Measurements from ENCODE around the gene TRIML2.
"Not testable (repeated sequence)": the region's sequence is repeated elsewhere in the genome, so short reads cannot be mapped to it uniquely, and the experiment has no call there.

The TRIML2 gene

DNA sequence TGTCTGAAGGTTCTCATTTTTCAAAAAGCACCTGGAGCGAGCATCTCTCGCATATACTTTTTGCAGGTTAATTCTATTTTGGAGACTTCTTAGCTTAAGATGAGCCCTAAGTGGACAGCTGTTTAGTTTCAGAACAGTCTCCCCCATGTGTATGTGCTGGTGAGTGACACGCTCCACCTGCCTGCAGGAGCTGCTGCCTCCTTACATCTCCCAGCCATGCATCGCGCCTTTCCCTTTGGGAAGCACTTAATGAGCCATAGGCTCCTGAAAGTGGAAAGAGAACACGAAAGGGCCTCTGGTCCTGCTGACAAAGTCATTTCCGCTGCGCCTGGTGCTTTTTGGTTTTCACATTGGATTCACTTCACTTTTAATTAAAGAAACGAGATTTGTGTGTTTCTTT lies 56.1 kb downstream of the TRIML2 start:
- Histone ChIP-seq H2BK120ac (ENCODE audit: low read depth, low read length) (no peak overlapping the region), H2BK5ac (ENCODE audit: low read length) (no peak overlapping the region), H3K79me1 (ENCODE audit: low read depth, low read length) (no peaks in the 10 kb centered on the region), H3K14ac (ENCODE audit: low read length) (no peak overlapping the region), H2AFZ (ENCODE audit: low read length) (no peak overlapping the region), H3K36me3 (replicated peaks in 1 of 2; ENCODE audit: control insufficient read depth in 2 of 2, insufficient read depth in 2 of 2, low read length in 2 of 2) (no peaks in the 10 kb centered on the region), H2BK12ac (ENCODE audit: low read length) (no peak overlapping the region), H3K4me1 (ENCODE audit: control insufficient read depth in 2 of 2, insufficient read depth in 1 of 2, low read depth in 1 of 2, low read length in 2 of 2) (no peaks in the 10 kb centered on the region), H3K4me2 (ENCODE audit: insufficient read depth, low read length, poor library complexity, severe bottlenecking) (no peak overlapping the region), H4K91ac (ENCODE audit: low read depth, low read length, poor library complexity) (no peak overlapping the region), H4K8ac (ENCODE audit: low read depth, low read length) (no peak overlapping the region), H3K27me3 (ENCODE audit: control insufficient read depth in 3 of 3, insufficient read depth in 3 of 3, low read depth in 1 of 3, low read length in 3 of 3) (no peaks in the 10 kb centered on the region), H2AK5ac (ENCODE audit: low read depth, low read length) (no peak overlapping the region), H3K9me3 (replicated peaks in 1 of 2; ENCODE audit: control insufficient read depth in 2 of 2, insufficient read depth in 1 of 2, low read depth in 1 of 2, low read length in 2 of 2) (no peaks in the 10 kb centered on the region), H3K27ac (replicated peaks; ENCODE audit: low read length) (no peak overlapping the region), H3K4ac (ENCODE audit: low read length) (no peak overlapping the region), H3K9ac (ENCODE audit: low read depth, low read length, poor library complexity) (no peak overlapping the region), H3K4me3 (ENCODE audit: low read length in 2 of 2) (no peak overlapping the region), H3K23ac (ENCODE audit: low read depth, low read length, poor library complexity) (no peak overlapping the region), H3K18ac (ENCODE audit: low read length) (no peak overlapping the region), H2BK15ac (ENCODE audit: low read length) (no peak overlapping the region)
- DNase-seq (ENCODE audit: low spot score), result no peak
- no CpG with 5 or more reads among the region's 9 CpGs for WGBS, 2 donors (ENCODE audit: extremely low coverage in 2 of 2, insufficient read length in 2 of 2, insufficient replicate concordance in 1 of 2)

- no peak overlapping the region for H3K18ac ChIP-seq (ENCODE audit: low read length)
- H3K4me3 ChIP-seq (ENCODE audit: low read length in 2 of 2), result no peak overlapping the region
- no peak overlapping the region for H2AFZ ChIP-seq (ENCODE audit: low read length)
- no peak overlapping the region for H2BK5ac ChIP-seq (ENCODE audit: low read length)
- H3K36me3 ChIP-seq (replicated peaks in 1 of 2; ENCODE audit: control insufficient read depth in 2 of 2, insufficient read depth in 2 of 2, low read length in 2 of 2), result no peaks in the 10 kb centered on the region
- no peak overlapping the region for H3K4ac ChIP-seq (ENCODE audit: low read length)
- H3K9me3 ChIP-seq (replicated peaks in 1 of 2; ENCODE audit: control insufficient read depth in 2 of 2, insufficient read depth in 1 of 2, low read depth in 1 of 2, low read length in 2 of 2), result no peaks in the 10 kb centered on the region
- H4K8ac ChIP-seq (ENCODE audit: low read depth, low read length), result no peak overlapping the region
- no peaks in the 10 kb centered on the region for H3K27me3 ChIP-seq (ENCODE audit: control insufficient read depth in 3 of 3, insufficient read depth in 3 of 3, low read depth in 1 of 3, low read length in 3 of 3)
- no peak overlapping the region for H3K9ac ChIP-seq (ENCODE audit: low read depth, low read length, poor library complexity)
- H2AK5ac ChIP-seq (ENCODE audit: low read depth, low read length), result no peak overlapping the region
- H3K4me2 ChIP-seq (ENCODE audit: insufficient read depth, low read length, poor library complexity, severe bottlenecking), result no peak overlapping the region
- no peak overlapping the region for H2BK15ac ChIP-seq (ENCODE audit: low read length)
- H3K23ac ChIP-seq (ENCODE audit: low read depth, low read length, poor library complexity), result no peak overlapping the region
- no peaks in the 10 kb centered on the region for H3K4me1 ChIP-seq (ENCODE audit: control insufficient read depth in 2 of 2, insufficient read depth in 1 of 2, low read depth in 1 of 2, low read length in 2 of 2)
- WGBS, 2 donors (ENCODE audit: extremely low coverage in 2 of 2, insufficient read length in 2 of 2, insufficient replicate concordance in 1 of 2), result no CpG with 5 or more reads among the region's 3 CpGs
- H3K27ac ChIP-seq (replicated peaks; ENCODE audit: low read length), result no peak overlapping the region
- H2BK120ac ChIP-seq (ENCODE audit: low read depth, low read length), result no peak overlapping the region
- no peak overlapping the region for H3K14ac ChIP-seq (ENCODE audit: low read length)
- H3K79me1 ChIP-seq (ENCODE audit: low read depth, low read length), result no peaks in the 10 kb centered on the region
- H4K91ac ChIP-seq (ENCODE audit: low read depth, low read length, poor library complexity), result no peak overlapping the region
- H2BK12ac ChIP-seq (ENCODE audit: low read length), result no peak overlapping the region
- DNase-seq (ENCODE audit: low spot score), result no peak
Observed at GRCh38 chr4:188046657-188047056, 62.7 kb downstream of the TRIML2 start.

- not testable (repeated sequence) for H3K18ac ChIP-seq (ENCODE audit: low read length)
Observed at GRCh38 chr4:188045461-188045860, 63.9 kb downstream of the TRIML2 start.

DNA sequence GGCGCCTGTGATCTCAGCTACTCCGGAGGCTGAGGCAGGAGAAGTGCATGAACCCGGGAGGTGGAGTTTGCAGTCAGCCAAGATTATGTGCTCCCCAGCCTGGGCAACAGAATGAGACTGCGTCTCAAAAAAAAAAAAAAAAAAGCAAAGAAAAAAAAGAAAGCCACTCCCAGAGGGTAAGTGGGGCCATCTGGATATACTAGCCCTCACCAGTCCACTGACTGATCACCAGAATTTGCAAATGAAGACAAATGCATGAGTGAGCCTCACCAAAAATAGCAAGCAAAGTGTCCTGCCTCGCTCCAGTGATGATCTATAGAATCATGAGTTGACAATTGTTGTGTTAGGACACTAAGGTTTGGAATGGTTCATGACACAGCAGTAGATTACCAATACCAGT lies 66.2 kb downstream of the TRIML2 start:
- no peaks in the 10 kb centered on the region for H3K27me3 ChIP-seq (ENCODE audit: control insufficient read depth in 3 of 3, insufficient read depth in 3 of 3, low read depth in 1 of 3, low read length in 3 of 3)

More at GRCh38 chr4:188045461-188045860, 63.9 kb downstream of the TRIML2 start:
- H2BK12ac ChIP-seq (ENCODE audit: low read length); H2AK5ac ChIP-seq (ENCODE audit: low read depth, low read length); H3K4me1 ChIP-seq (ENCODE audit: control insufficient read depth in 2 of 2, insufficient read depth in 1 of 2, low read depth in 1 of 2, low read length in 2 of 2); H2BK5ac ChIP-seq (ENCODE audit: low read length); H3K23ac ChIP-seq (ENCODE audit: low read depth, low read length, poor library complexity); H4K91ac ChIP-seq (ENCODE audit: low read depth, low read length, poor library complexity); H3K27me3 ChIP-seq (ENCODE audit: control insufficient read depth in 3 of 3, insufficient read depth in 3 of 3, low read depth in 1 of 3, low read length in 3 of 3); DNase-seq (ENCODE audit: low spot score); H3K79me1 ChIP-seq (ENCODE audit: low read depth, low read length); H3K14ac ChIP-seq (ENCODE audit: low read length); H3K4me2 ChIP-seq (ENCODE audit: insufficient read depth, low read length, poor library complexity, severe bottlenecking); H3K36me3 ChIP-seq (replicated peaks in 1 of 2; ENCODE audit: control insufficient read depth in 2 of 2, insufficient read depth in 2 of 2, low read length in 2 of 2); H3K9me3 ChIP-seq (replicated peaks in 1 of 2; ENCODE audit: control insufficient read depth in 2 of 2, insufficient read depth in 1 of 2, low read depth in 1 of 2, low read length in 2 of 2); H4K8ac ChIP-seq (ENCODE audit: low read depth, low read length); H3K4me3 ChIP-seq (ENCODE audit: low read length in 2 of 2); H2BK15ac ChIP-seq (ENCODE audit: low read length); H3K4ac ChIP-seq (ENCODE audit: low read length); H3K9ac ChIP-seq (ENCODE audit: low read depth, low read length, poor library complexity); H2BK120ac ChIP-seq (ENCODE audit: low read depth, low read length); H2AFZ ChIP-seq (ENCODE audit: low read length); H3K27ac ChIP-seq (replicated peaks; ENCODE audit: low read length): not testable (repeated sequence)
- WGBS, 2 donors (ENCODE audit: extremely low coverage in 2 of 2, insufficient read length in 2 of 2, insufficient replicate concordance in 1 of 2), result no CpG with 5 or more reads among the region's 10 CpGs

More for the DNA sequence above, 66.2 kb downstream of the TRIML2 start:
- Histone ChIP-seq H4K91ac (ENCODE audit: low read depth, low read length, poor library complexity) (no peak overlapping the region), H3K9me3 (replicated peaks in 1 of 2; ENCODE audit: control insufficient read depth in 2 of 2, insufficient read depth in 1 of 2, low read depth in 1 of 2, low read length in 2 of 2) (peaks cover 0 to 2% of the 10 kb centered on the region in 2 donors), H3K79me1 (ENCODE audit: low read depth, low read length) (no peaks in the 10 kb centered on the region), H3K18ac (ENCODE audit: low read length) (no peak overlapping the region), H3K4me2 (ENCODE audit: insufficient read depth, low read length, poor library complexity, severe bottlenecking) (no peak overlapping the region), H3K14ac (ENCODE audit: low read length) (no peak overlapping the region), H3K9ac (ENCODE audit: low read depth, low read length, poor library complexity) (no peak overlapping the region), H3K4me1 (ENCODE audit: control insufficient read depth in 2 of 2, insufficient read depth in 1 of 2, low read depth in 1 of 2, low read length in 2 of 2) (no peaks in the 10 kb centered on the region), H2AK5ac (ENCODE audit: low read depth, low read length) (no peak overlapping the region), H3K4me3 (ENCODE audit: low read length in 2 of 2) (no peak overlapping the region), H2BK12ac (ENCODE audit: low read length) (no peak overlapping the region), H2BK5ac (ENCODE audit: low read length) (no peak overlapping the region), H2AFZ (ENCODE audit: low read length) (no peak overlapping the region), H3K27ac (replicated peaks; ENCODE audit: low read length) (no peak overlapping the region), H2BK15ac (ENCODE audit: low read length) (no peak overlapping the region), H3K4ac (ENCODE audit: low read length) (no peak overlapping the region), H4K8ac (ENCODE audit: low read depth, low read length) (no peak overlapping the region), H2BK120ac (ENCODE audit: low read depth, low read length) (no peak overlapping the region), H3K36me3 (replicated peaks in 1 of 2; ENCODE audit: control insufficient read depth in 2 of 2, insufficient read depth in 2 of 2, low read length in 2 of 2) (no peaks in the 10 kb centered on the region), H3K23ac (ENCODE audit: low read depth, low read length, poor library complexity) (no peak overlapping the region)
- no CpG with 5 or more reads among the region's 5 CpGs for WGBS, 2 donors (ENCODE audit: extremely low coverage in 2 of 2, insufficient read length in 2 of 2, insufficient replicate concordance in 1 of 2)
- no peak for DNase-seq (ENCODE audit: low spot score)
